Breast epithelium (tissue), 4 donors: Measurements from ENCODE around the gene SCYL1. TPM values are rescaled to one million over a fixed set of nuclear protein-coding genes. Genes with fewer than 3 reads are reported as not detected.
A peak's percentile ranks its signal among the peaks of the same experiment; 100 is the strongest.

Experiments used
- DNase-seq, 2 donors: peaks; one replicate each; pipeline ENCODE4 v3.0.0-alpha.2; 2019; ENCODE audit warnings: low spot score in 2 of 2
- H3K27ac ChIP-seq, 2 donors: fragments of 200-600 bp; sonication (generic) in 1 of 2; one replicate each; pipeline ENCODE4 v1.5.1; 2016 to 2019; ENCODE audit warnings: mild to moderate bottlenecking in 1 of 2
- H3K27me3 ChIP-seq, 2 donors: fragments of 200-600 bp; sonication (generic) in 1 of 2; one replicate each; pipeline versions ENCODE4 v1.5.1 to v1.6.0; 2017 to 2019; ENCODE audit warnings: control low read depth in 1 of 2, mild to moderate bottlenecking in 1 of 2
- H3K36me3 ChIP-seq: fragments of 200-600 bp; one replicate; pipeline ENCODE4 v1.5.1; 2019
- H3K4me1 ChIP-seq, 2 donors: fragments of 200-600 bp; sonication (generic); one replicate each; pipeline ENCODE4 v1.5.1; 2016 to 2019; ENCODE audit warnings: control low read depth in 1 of 2
- H3K4me3 ChIP-seq, 3 donors: fragments of 200-600 bp; sonication (generic); 1 replicate in 2 of 3; 2 replicates in 1 of 3; pipeline ENCODE4 v1.5.1; 2016 to 2019; ENCODE audit warnings: mild to moderate bottlenecking in 3 of 3, moderate library complexity in 2 of 3
- H3K9me3 ChIP-seq, 2 donors: fragments of 200-600 bp; sonication (generic) in 1 of 2; one replicate each; pipeline ENCODE4 v1.5.1; 2016 to 2019; ENCODE audit warnings: control low read depth in 1 of 2
- CTCF ChIP-seq, 3 donors: fragments of 450-650 bp; IDR thresholded peaks; one replicate each; pipeline ENCODE4 v1.5.1; 2016 to 2017; ENCODE audit warnings: antibody characterized with exemption in 3 of 3, mild to moderate bottlenecking in 3 of 3, moderate library complexity in 3 of 3
- POLR2A ChIP-seq: fragments of 450-650 bp; IDR thresholded peaks from one replicate; pipeline ENCODE4 v1.6.1; 2016; ENCODE audit warnings: antibody characterized with exemption, mild to moderate bottlenecking, moderate library complexity
- POLR2AphosphoS5 ChIP-seq, 3 donors: sonication (generic); formaldehyde crosslinking; IDR thresholded peaks; one replicate each; pipeline ENCODE4 v1.6.1; 2017; ENCODE audit warnings: antibody characterized with exemption in 3 of 3
- intact Hi-C: fragments of 100-400 bp; cut with DNase I; formaldehyde crosslinking; loops from one replicate; pipeline ENCODE4 v1.15.1; 2023; ENCODE audit warnings: low total_unique reads
- total RNA-seq, 3 donors: library from RNA; depleted of rRNA; stranded (reverse); fragments of >200 nt; gene quantifications; one replicate each; pipeline ENCODE4 v1.1.0, GENCODE V29; 2016

SCYL1 gene
- total RNA-seq, 3 donors from 2014 or later, result 74.1 to 83.4 (median 83.2) TPM

GRCh38 chr11:65491614-65492386 is 33.1 kb upstream of the SCYL1 start:
- peak overlapping the region in 2 of 3 donors; percentile 4 to 40 for H3K4me3 ChIP-seq

GRCh38 chr11:65492387-65492636 is 32.6 kb upstream of the SCYL1 start:
- Histone ChIP-seq H3K9me3 (no peaks in the 10 kb centered on the region), H3K4me3 (peak overlapping the region in 2 of 3 donors; percentile 1 to 40), H3K27ac (peak overlapping the region; percentile 98 to 99), H3K4me1 (peaks cover 39 to 77% of the 10 kb centered on the region in 2 donors), H3K27me3 (no peaks in the 10 kb centered on the region), H3K36me3 (no peaks in the 10 kb centered on the region)
- intact Hi-C loops, result no loop called here
- no peak for DNase-seq
- TF ChIP-seq CTCF (IDR thresholded peaks at IDR 0.05), result no peak

More at GRCh38 chr11:65491614-65492386, 33.1 kb upstream of the SCYL1 start:
- Histone ChIP-seq H3K27ac (peak overlapping the region; percentile 98 to 99), H3K36me3 (no peaks in the 10 kb centered on the region), H3K4me1 (peaks cover 43 to 80% of the 10 kb centered on the region in 2 donors), H3K27me3 (no peaks in the 10 kb centered on the region), H3K9me3 (no peaks in the 10 kb centered on the region)
- TF ChIP-seq POLR2AphosphoS5 (IDR thresholded peaks at IDR 0.05) (peak; percentile 53 to 82 (median 59)), CTCF (IDR thresholded peaks at IDR 0.05) (no peak), POLR2A (no peak)
- intact Hi-C loops, result no loop called here
- DNase-seq, result peak; percentile 92 to 93

- Histone ChIP-seq H3K27ac (peak overlapping the region; percentile 98 to 99), H3K4me3 (peak overlapping the region; percentile 1 to 40 (median 6)), H3K36me3 (no peaks in the 10 kb centered on the region), H3K9me3 (no peaks in the 10 kb centered on the region), H3K4me1 (peaks cover 38 to 76% of the 10 kb centered on the region in 2 donors), H3K27me3 (no peaks in the 10 kb centered on the region)
- TF ChIP-seq CTCF (IDR thresholded peaks at IDR 0.05) (no peak), POLR2A (peak; percentile 34), POLR2AphosphoS5 (IDR thresholded peaks at IDR 0.05) (peak; percentile 53 to 68 (median 67))
- DNase-seq, result peak; percentile 78 to 79
- intact Hi-C loops, result no loop called here
These were observed 32.1 kb upstream of the SCYL1 start for GRCh38 chr11:65492637-65493366.

DNA sequence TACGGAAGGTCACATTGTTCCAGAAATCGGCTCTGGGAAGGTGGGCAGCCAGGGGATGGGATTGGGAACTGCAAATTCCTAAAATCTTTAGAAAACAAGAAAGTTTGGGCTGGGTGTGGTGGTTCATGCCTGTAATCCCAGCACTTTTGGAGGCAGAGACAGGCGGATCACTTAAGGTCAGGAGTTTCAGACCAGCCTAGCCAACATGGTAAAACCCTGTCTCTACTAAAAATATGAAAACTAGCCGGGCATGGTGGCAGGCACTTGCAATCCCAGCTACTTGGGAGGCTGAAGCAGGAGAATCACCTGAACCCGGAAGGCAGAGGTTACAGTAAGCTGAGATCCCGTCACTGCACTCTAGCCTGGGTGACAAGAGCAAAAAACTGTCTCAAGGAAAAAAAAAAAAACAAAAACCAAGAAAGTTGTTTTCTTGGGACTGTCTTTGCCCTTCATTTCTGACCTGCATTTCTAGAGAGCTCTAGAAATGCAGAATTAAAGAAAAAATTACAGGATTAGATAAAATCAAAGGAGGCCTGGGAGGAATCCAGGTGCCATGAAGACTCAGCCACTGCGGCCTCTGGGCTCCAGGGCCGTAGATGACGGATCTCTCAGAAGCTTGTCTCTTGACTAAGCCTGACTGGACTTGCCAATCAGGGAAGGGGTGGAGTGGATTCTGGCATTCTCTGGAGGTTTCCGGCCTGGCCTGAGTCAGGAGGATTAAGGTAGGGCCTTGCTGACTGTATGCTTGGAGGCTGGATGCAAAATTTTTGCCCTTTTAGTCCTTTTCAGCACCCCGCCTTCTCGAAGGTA is 31.3 kb upstream of the SCYL1 start:
- no peaks in the 10 kb centered on the region for H3K27me3 ChIP-seq
- no peaks in the 10 kb centered on the region for H3K36me3 ChIP-seq
- peaks cover 31 to 68% of the 10 kb centered on the region in 2 donors for H3K4me1 ChIP-seq
- TF ChIP-seq POLR2AphosphoS5 (IDR thresholded peaks at IDR 0.05) (peak in 2 of 3 donors; percentile 42 to 73), POLR2A (no peak)
- no peaks in the 10 kb centered on the region for H3K9me3 ChIP-seq
- peak overlapping the region; percentile 98 to 99 for H3K27ac ChIP-seq
- peak overlapping the region in 2 of 3 donors; percentile 6 to 40 for H3K4me3 ChIP-seq
- intact Hi-C loops, result no loop called here
- peak in 1 of 2 donors; percentile 84 for DNase-seq

- Histone ChIP-seq H3K36me3 (no peaks in the 10 kb centered on the region), H3K9me3 (no peaks in the 10 kb centered on the region), H3K27ac (peak overlapping the region; percentile 98 to 100), H3K4me3 (peak overlapping the region; percentile 68 to 91 (median 72)), H3K4me1 (peaks cover 16 to 39% of the 10 kb centered on the region in 2 donors), H3K27me3 (no peaks in the 10 kb centered on the region)
- TF ChIP-seq CTCF (IDR thresholded peaks at IDR 0.05), result no peak
- no peak for TF ChIP-seq POLR2A
- intact Hi-C loops, result no loop called here
- DNase-seq, result no peak
These were observed 28.4 kb upstream of the SCYL1 start for GRCh38 chr11:65496304-65497140.
